Forelimb muscle (tissue), 1 donor: ENCODE data around the gene MAP1LC3A. TPM values are rescaled to one million over a fixed set of nuclear protein-coding genes. Genes with fewer than 3 reads are reported as not detected.

Experiments
- DNase-seq: peaks from one replicate; pipeline ENCODE4 v3.0.0-alpha.2; 2013; ENCODE audit warnings: low read depth
- polyA plus RNA-seq: library from polyadenylated mRNA; unstranded; fragments of 120-200 nt; gene quantifications from one replicate; pipeline ENCODE4 v1.2.1, GENCODE V29; 2013; ENCODE audit not compliant: insufficient read length

The MAP1LC3A gene
- polyA plus RNA-seq, 1 donor: 17.8 TPM

- DNase-seq: no peak
Observed at GRCh38 chr20:34575756-34576155, 17.2 kb downstream of the MAP1LC3A start.

GRCh38 chr20:34577061-34577460 lies 18.5 kb downstream of the MAP1LC3A start:
- no peak for DNase-seq

GRCh38 chr20:34578025-34578424 lies 19.5 kb downstream of the MAP1LC3A start:
- no peak for DNase-seq

- DNase-seq: no peak
Observed at GRCh38 chr20:34578521-34578920, 20.0 kb downstream of the MAP1LC3A start.

GRCh38 chr20:34579191-34579978 lies 20.9 kb downstream of the MAP1LC3A start:
- no peak for DNase-seq

- no peak for DNase-seq
Observed at GRCh38 chr20:34579979-34580940, 21.7 kb downstream of the MAP1LC3A start.

GRCh38 chr20:34581341-34582184 lies 23.0 kb downstream of the MAP1LC3A start:
- DNase-seq: no peak

- no peak for DNase-seq
Observed at GRCh38 chr20:34582221-34582620, 23.7 kb downstream of the MAP1LC3A start.

- no peak for DNase-seq
Observed at GRCh38 chr20:34582911-34583310, 24.4 kb downstream of the MAP1LC3A start.

- no peak for DNase-seq
Observed at GRCh38 chr20:34583544-34583943, 25.0 kb downstream of the MAP1LC3A start.

- no peak for DNase-seq
Observed at GRCh38 chr20:34585019-34585418, 26.5 kb downstream of the MAP1LC3A start.

- DNase-seq: no peak
Observed at GRCh38 chr20:34586488-34587163, 28.1 kb downstream of the MAP1LC3A start.

- no peak for DNase-seq
Observed at GRCh38 chr20:34595377-34596184, 37.1 kb downstream of the MAP1LC3A start.

- no peak for DNase-seq
Observed at GRCh38 chr20:34600892-34601653, 42.6 kb downstream of the MAP1LC3A start.

GRCh38 chr20:34604980-34605788 lies 46.7 kb downstream of the MAP1LC3A start:
- no peak for DNase-seq

- no peak for DNase-seq
Observed at GRCh38 chr20:34607066-34607465, 48.5 kb downstream of the MAP1LC3A start.
